MM.1S (cell line): ENCODE data around the gene ZDHHC22.

ENCODE experiments used
- DNase-seq: peaks from one replicate; pipeline ENCODE4 v3.0.0-alpha.2; 2015
- H2AFZ ChIP-seq: fragments of 300-600 bp; sonication (generic); 2 replicates; pipeline ENCODE4 v1.6.0; 2016; ENCODE audit warnings: antibody characterized with exemption, low read length
- H3F3A ChIP-seq: fragments of 300-600 bp; sonication (generic); 2 replicates; pipeline ENCODE4 v1.6.1; 2016; ENCODE audit warnings: mild to moderate bottlenecking, antibody characterized with exemption, low read length, moderate library complexity, mixed read lengths; ENCODE audit not compliant: insufficient read depth
- H3K27ac ChIP-seq: fragments of 300-600 bp; sonication (generic); 2 replicates; pipeline ENCODE4 v1.5.1; 2016; ENCODE audit warnings: mild to moderate bottlenecking, low read length
- H3K27me3 ChIP-seq: fragments of 300-600 bp; sonication (generic); replicated peaks from 2 replicates; pipeline ENCODE4 v1.6.0; 2016; ENCODE audit warnings: low read length; ENCODE audit not compliant: insufficient read depth
- H3K36me3 ChIP-seq: fragments of 300-600 bp; sonication (generic); replicated peaks from 2 replicates; pipeline ENCODE4 v1.6.1; 2016; ENCODE audit warnings: mild to moderate bottlenecking, low read length, mixed read lengths; ENCODE audit not compliant: insufficient read depth
- H3K4me1 ChIP-seq: fragments of 300-600 bp; sonication (generic); 2 replicates; pipeline ENCODE4 v1.6.1; 2016; ENCODE audit warnings: low read length, mixed read lengths
- H3K4me2 ChIP-seq: fragments of 300-600 bp; sonication (generic); 2 replicates; pipeline ENCODE4 v1.6.0; 2016; ENCODE audit warnings: low read depth, low read length
- H3K4me3 ChIP-seq: fragments of 300-600 bp; sonication (generic); 2 replicates; pipeline ENCODE4 v1.5.1; 2016; ENCODE audit warnings: low read length, mixed read lengths
- H3K79me2 ChIP-seq: fragments of 300-600 bp; sonication (generic); 2 replicates; pipeline ENCODE4 v1.6.1; 2016; ENCODE audit warnings: mixed run types, low read length, mixed read lengths
- H3K9ac ChIP-seq: fragments of 300-600 bp; sonication (generic); 2 replicates; pipeline ENCODE4 v1.6.1; 2016; ENCODE audit warnings: low read length, mixed read lengths
- H3K9me2 ChIP-seq: fragments of 300-600 bp; sonication (generic); replicated peaks from 2 replicates; pipeline ENCODE4 v1.6.1; 2016; ENCODE audit warnings: mild to moderate bottlenecking, low read length, mixed read lengths; ENCODE audit not compliant: insufficient read depth
- H3K9me3 ChIP-seq: fragments of 300-600 bp; sonication (generic); replicated peaks from 2 replicates; pipeline ENCODE4 v1.6.1; 2016; ENCODE audit warnings: mild to moderate bottlenecking, low read length, mixed read lengths; ENCODE audit not compliant: insufficient read depth
- H4K20me1 ChIP-seq: fragments of 300-600 bp; sonication (generic); 2 replicates; pipeline ENCODE4 v1.6.1; 2016; ENCODE audit warnings: mild to moderate bottlenecking, low read length, moderate library complexity, mixed read lengths; ENCODE audit not compliant: insufficient read depth
- CTCF ChIP-seq: fragments of 300-600 bp; sonication (generic); IDR thresholded peaks from 2 replicates; pipeline ENCODE4 v1.5.1; 2016; ENCODE audit warnings: antibody characterized with exemption, low read length, mixed read lengths
- EZH2 ChIP-seq: fragments of 300-600 bp; sonication (generic); optimal IDR thresholded peaks from 2 replicates; pipeline ENCODE3; 2017; ENCODE audit warnings: low read depth, mild to moderate bottlenecking, antibody characterized with exemption, low read length, mixed read lengths
- EZH2phosphoT487 ChIP-seq: fragments of 300-600 bp; sonication (generic); IDR thresholded peaks from 2 replicates; pipeline ENCODE4 v1.6.1; 2018; ENCODE audit warnings: antibody characterized with exemption, low read length

ZDHHC22 gene

GRCh38 chr14:77099425-77100167 is 42.0 kb downstream of the ZDHHC22 start:
- DNase-seq = no peak
- no peak overlapping the region for H2AFZ ChIP-seq

GRCh38 chr14:77098529-77099353 is 42.9 kb downstream of the ZDHHC22 start:
- peak overlapping the region; percentile 94 for H2AFZ ChIP-seq
- no peak for DNase-seq
- H3K9me2 ChIP-seq = no peaks in the 10 kb centered on the region
- no peaks in the 10 kb centered on the region for H3K27me3 ChIP-seq
- no peaks in the 10 kb centered on the region for H3K36me3 ChIP-seq
- peak overlapping the region; percentile 92; the same call in 1 of the 2 replicates for H3K27ac ChIP-seq
- peak overlapping the region; percentile 97 for H3K4me3 ChIP-seq
- H4K20me1 ChIP-seq = no peaks in the 10 kb centered on the region
- no peak for TF ChIP-seq EZH2
- no peak for TF ChIP-seq CTCF
- no peak for TF ChIP-seq EZH2phosphoT487
- peaks cover 5% of the 10 kb centered on the region; the same call in 1 of the 2 replicates for H3F3A ChIP-seq
- peak overlapping the region; percentile 82 for H3K4me2 ChIP-seq
- peaks cover 10% of the 10 kb centered on the region for H3K79me2 ChIP-seq
- no peaks in the 10 kb centered on the region for H3K4me1 ChIP-seq
- no peaks in the 10 kb centered on the region for H3K9me3 ChIP-seq
- H3K9ac ChIP-seq = peak overlapping the region; percentile 92

More at GRCh38 chr14:77099425-77100167, 42.0 kb downstream of the ZDHHC22 start:
- no peaks in the 10 kb centered on the region for H3K9me2 ChIP-seq
- no peaks in the 10 kb centered on the region for H3K27me3 ChIP-seq
- H3K4me2 ChIP-seq = no peak overlapping the region
- no peak overlapping the region for H3K9ac ChIP-seq
- no peaks in the 10 kb centered on the region for H3K36me3 ChIP-seq
- no peaks in the 10 kb centered on the region for H3K4me1 ChIP-seq
- peaks cover 5% of the 10 kb centered on the region; the same call in 1 of the 2 replicates for H3F3A ChIP-seq
- TF ChIP-seq EZH2 (no peak), EZH2phosphoT487 (no peak), CTCF (no peak)
- H3K9me3 ChIP-seq = no peaks in the 10 kb centered on the region
- H3K4me3 ChIP-seq = no peak overlapping the region
- H3K79me2 ChIP-seq = peaks cover 10% of the 10 kb centered on the region
- H3K27ac ChIP-seq = no peak overlapping the region
- no peaks in the 10 kb centered on the region for H4K20me1 ChIP-seq

GRCh38 chr14:77097700-77098528 is 43.7 kb downstream of the ZDHHC22 start, which contains the start of gene CIPC:
Gene CIPC (plus strand): TSS chr14:77098258. CDS start chr14:77105709, 7,451 bp downstream.
- peaks cover 10% of the 10 kb centered on the region for H3K79me2 ChIP-seq
- peak within 1 kb of the TSS; percentile 97 for H3K4me3 ChIP-seq
- TF ChIP-seq EZH2phosphoT487 = no peak
- peaks cover 1% of the 10 kb centered on the region; the same call in 1 of the 2 replicates for H3K4me1 ChIP-seq
- H3K9ac ChIP-seq = peak within 1 kb of the TSS; percentile 92
- H3K9me3 ChIP-seq = no peaks in the 10 kb centered on the region
- H3K27me3 ChIP-seq = no peaks in the 10 kb centered on the region
- peak; percentile 95 for DNase-seq
- peak within 1 kb of the TSS; percentile 92 for H3K27ac ChIP-seq
- H4K20me1 ChIP-seq = no peaks in the 10 kb centered on the region
- peak within 1 kb of the TSS; percentile 82 for H3K4me2 ChIP-seq
- no peaks in the 10 kb centered on the region for H3K36me3 ChIP-seq
- no peaks in the 10 kb centered on the region for H3K9me2 ChIP-seq
- H2AFZ ChIP-seq = peak within 1 kb of the TSS; percentile 94
- peaks cover 5% of the 10 kb centered on the region; the same call in 1 of the 2 replicates for H3F3A ChIP-seq
